HG03558 (cell line): ENCODE measurements around the gene FAM236D.
"Not testable (repeated sequence)": the region's sequence is repeated elsewhere in the genome, so short reads cannot be mapped to it uniquely, and the experiment has no call there.

Experiments
- ATAC-seq: cut with Tn5 transposase; IDR thresholded peaks from one replicate; pipeline ENCODE4 v1.9.1; 2021; ENCODE audit warnings: moderate number of reproducible peaks; ENCODE audit not compliant: unreplicated experiment; ENCODE audit errors: extremely low read depth

Gene FAM236D

GRCh38 chrX:72808110-72808509 is at the start of gene FAM236D:
FAM236D (minus strand) TSS chrX:72808210; CDS start chrX:72808110, 100 bp downstream.
- not testable (repeated sequence) for ATAC-seq

- ATAC-seq: not testable (repeated sequence)
These were observed 29.5 kb upstream of the FAM236D start for GRCh38 chrX:72837532-72837931.

GRCh38 chrX:72830701-72831100 is 22.7 kb upstream of the FAM236D start:
- ATAC-seq: not testable (repeated sequence)

GRCh38 chrX:72790390-72790789 is 17.6 kb downstream of the FAM236D start:
- ATAC-seq: not testable (repeated sequence)

GRCh38 chrX:72788142-72788541 is 19.9 kb downstream of the FAM236D start:
- not testable (repeated sequence) for ATAC-seq

GRCh38 chrX:72783964-72784363 is 24.0 kb downstream of the FAM236D start:
- not testable (repeated sequence) for ATAC-seq

GRCh38 chrX:72783365-72783936 is 24.6 kb downstream of the FAM236D start:
- not testable (repeated sequence) for ATAC-seq

GRCh38 chrX:72782560-72782959 is 25.4 kb downstream of the FAM236D start, which contains the start of gene FAM236B:
FAM236B (minus strand) TSS chrX:72782660; CDS start chrX:72782560, 100 bp downstream.
- ATAC-seq: not testable (repeated sequence)

GRCh38 chrX:72778146-72778545 is 29.9 kb downstream of the FAM236D start:
- ATAC-seq: not testable (repeated sequence)

GRCh38 chrX:72777467-72777790 is 30.6 kb downstream of the FAM236D start:
- ATAC-seq: peak; percentile 43

- peak; percentile 63 for ATAC-seq
These were observed 31.1 kb downstream of the FAM236D start, which contains the start of gene DMRTC1B for GRCh38 chrX:72776653-72777466. DMRTC1B (plus strand) TSS chrX:72776890; CDS start chrX:72845136, 68,246 bp downstream.

GRCh38 chrX:72760454-72760853 is 47.6 kb downstream of the FAM236D start:
- not testable (repeated sequence) for ATAC-seq
